Omental fat pad (tissue), 4 donors: Measurements from ENCODE around the gene GRK1. TPM values are rescaled to one million over a fixed set of nuclear protein-coding genes. Genes with fewer than 3 reads are reported as not detected.

Experiments used
- ATAC-seq: fragments of 150-250 bp; one replicate; pipeline ENCODE4 v1.9.1; 2016; ENCODE audit warnings: mild to moderate bottlenecking, moderate library complexity; ENCODE audit not compliant: low FRiP score
- DNase-seq: peaks from one replicate; pipeline ENCODE4 v3.0.0-alpha.2; 2019; ENCODE audit warnings: low spot score
- CTCF ChIP-seq, 3 donors: fragments of 450-650 bp; IDR thresholded peaks; one replicate each; pipeline ENCODE4 v1.5.1; 2016 to 2017; ENCODE audit warnings: antibody characterized with exemption in 3 of 3, mild to moderate bottlenecking in 3 of 3, moderate library complexity in 2 of 3
- total RNA-seq, 4 donors: library from RNA; depleted of rRNA; stranded (reverse); fragments of >200 nt; gene quantifications; one replicate each; pipeline ENCODE4 v1.1.0, GENCODE V29; 2016

Gene GRK1
- total RNA-seq, 4 donors from 2014 or later = not detected

DNA sequence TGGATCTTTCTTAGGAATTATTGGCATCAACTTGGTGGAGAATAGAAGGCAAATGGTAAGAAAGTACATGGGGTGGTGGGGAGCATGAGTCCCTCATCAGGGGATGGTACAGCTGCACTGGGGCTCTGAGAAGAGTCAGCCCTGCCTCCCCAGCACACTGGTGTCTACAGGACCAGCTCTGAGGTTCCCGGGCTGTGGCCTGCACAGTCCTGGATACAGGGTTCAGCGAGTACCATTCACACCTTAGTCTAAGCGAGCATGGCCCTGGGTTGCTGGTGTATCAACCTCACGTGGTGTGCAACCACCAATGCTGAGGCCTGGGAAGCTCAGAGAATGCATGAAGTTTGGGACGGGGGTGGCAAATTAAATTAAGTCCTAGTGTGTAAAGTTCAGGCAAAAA lies 102.1 kb downstream of the GRK1 start:
- no peak for DNase-seq
- no peak for ATAC-seq
- TF ChIP-seq CTCF (IDR thresholded peaks at IDR 0.05) = no peak

DNA sequence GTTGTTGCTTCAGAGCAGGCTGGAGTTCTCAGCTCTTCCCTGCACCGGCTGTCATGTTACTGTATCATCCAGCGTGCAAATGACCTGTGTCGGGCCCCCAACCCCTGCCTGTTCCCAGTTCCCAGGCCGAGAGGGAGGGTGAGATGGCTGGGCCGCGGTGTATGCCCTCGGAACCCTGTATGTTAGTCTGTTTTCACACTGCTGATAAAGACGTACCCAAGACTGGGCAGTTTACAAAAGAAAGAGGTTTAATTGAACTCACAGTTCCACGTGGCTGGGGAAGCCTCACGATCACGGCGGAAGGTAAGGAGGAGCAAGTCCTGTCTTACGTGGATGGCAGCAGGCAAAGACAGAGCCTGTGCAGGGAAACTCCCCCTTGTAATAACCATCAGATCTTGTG lies 102.9 kb downstream of the GRK1 start:
- no peak for DNase-seq
- no peak for ATAC-seq
- no peak for TF ChIP-seq CTCF (IDR thresholded peaks at IDR 0.05)

- TF ChIP-seq CTCF (IDR thresholded peaks at IDR 0.05) = no peak
- DNase-seq (no peak), ATAC-seq (no peak)
Observed at GRCh38 chr13:113770441-113770840, 103.4 kb downstream of the GRK1 start.

GRCh38 chr13:113770937-113771336 lies 103.9 kb downstream of the GRK1 start:
- DNase-seq (peak; percentile 19), ATAC-seq (no peak)
- TF ChIP-seq CTCF (IDR thresholded peaks at IDR 0.05) = no peak

DNA sequence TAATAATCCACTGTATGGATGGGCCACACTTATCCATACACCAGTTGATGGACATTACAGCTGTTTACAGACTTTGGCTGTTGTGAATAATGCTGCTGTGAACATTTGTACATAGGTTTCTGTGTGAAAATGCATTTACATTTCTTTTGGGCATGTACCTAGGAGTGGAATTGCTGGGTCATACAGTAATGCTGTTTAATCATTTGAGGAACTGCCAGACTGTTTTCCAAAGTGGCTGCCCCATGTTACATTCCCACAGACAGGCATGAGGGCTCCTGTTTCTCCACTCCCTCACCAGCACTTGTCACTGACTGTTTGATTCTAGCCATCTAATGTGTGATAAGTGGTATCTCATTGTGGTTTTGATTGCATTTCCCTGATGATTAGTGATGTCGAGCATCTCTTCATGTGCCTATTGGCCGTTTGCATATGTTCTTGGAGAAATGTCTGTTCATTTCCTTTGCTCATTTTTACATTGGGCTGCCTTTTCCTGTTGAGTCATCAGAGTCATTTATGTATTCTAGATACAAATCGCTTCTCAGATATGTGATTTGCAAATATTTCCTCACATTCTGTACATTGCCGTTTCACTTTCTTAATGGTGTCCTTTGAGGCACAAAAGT lies 104.8 kb downstream of the GRK1 start:
- no peak for TF ChIP-seq CTCF (IDR thresholded peaks at IDR 0.05)
- peak; percentile 11 for DNase-seq
- ATAC-seq = no peak

DNA sequence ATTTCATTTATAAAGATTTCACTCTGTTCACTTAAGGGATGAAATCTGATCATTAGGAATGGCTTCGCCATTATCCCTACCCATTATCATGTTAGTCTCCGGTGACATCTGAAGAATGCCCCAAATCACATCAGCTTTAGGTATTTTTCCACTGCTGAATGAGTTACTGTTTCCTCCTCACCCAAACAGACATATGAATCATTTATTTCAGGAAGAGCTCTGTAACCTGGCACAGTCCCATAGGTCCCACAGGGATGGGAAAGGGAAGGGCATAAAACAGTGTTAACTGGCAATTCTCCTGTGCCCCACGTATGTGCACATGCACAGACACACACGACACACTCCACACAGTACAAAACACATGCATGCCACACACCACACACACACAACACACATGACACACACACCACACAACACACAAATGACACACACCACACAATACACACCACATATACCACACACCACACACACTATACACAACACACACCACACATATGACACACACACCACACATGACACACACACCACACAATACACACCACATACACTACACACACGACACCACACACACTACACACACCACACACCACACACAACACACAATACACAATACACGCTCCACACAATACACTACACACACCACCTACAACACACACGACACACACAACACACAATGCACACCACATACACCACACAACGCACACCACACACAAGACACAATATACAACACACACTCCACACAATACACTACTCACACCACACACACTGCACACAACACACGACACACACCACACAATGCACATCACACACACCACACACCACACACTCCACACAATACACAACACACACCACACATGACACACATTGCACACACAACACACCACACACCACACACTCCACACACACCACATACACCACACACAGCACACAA lies 107.4 kb downstream of the GRK1 start:
- peak; percentile 17 for DNase-seq
- peak; percentile 41 for ATAC-seq
- no peak for TF ChIP-seq CTCF (IDR thresholded peaks at IDR 0.05)
